ENCODE measurements around the gene KMT2E. TPM values are rescaled to one million over a fixed set of nuclear protein-coding genes. Genes with fewer than 3 reads are reported as not detected.

The KMT2E gene
- total RNA-seq, 1 experiment from 2014 or later: 68.1 TPM

- no peaks in the 10 kb centered on the region for H3K27me3 ChIP-seq (ENCODE audit: insufficient read depth, low read depth)
- ChIA-PET POLR2A (ENCODE audit: unreplicated experiment) (interaction anchor here (0.6 kb wide), 1 partner anchor 96 kb away, joined by 4 read pairs; no protein-coding TSS in a partner anchor), CTCF (no interaction called here)
- no peaks in the 10 kb centered on the region for H3K9me3 ChIP-seq (ENCODE audit: insufficient read depth, low read depth)
- no TSS peak for BruUV-seq (replicated peaks)
- no peak overlapping the region for H3K27ac ChIP-seq
- peaks cover 35% of the 10 kb centered on the region for H3K36me3 ChIP-seq (ENCODE audit: low read depth)
- no peak for TF ChIP-seq EZH2 (IDR thresholded peaks at IDR 0.05; ENCODE audit: low read depth)
- TF ChIP-seq CTCF (conservative IDR thresholded peaks at IDR 0.05): no peak
- peaks cover 11% of the 10 kb centered on the region for H3F3A ChIP-seq (ENCODE audit: insufficient read depth, low read depth)
- peaks cover 13% of the 10 kb centered on the region; the same call in 1 of the 2 replicates for H4K20me1 ChIP-seq (ENCODE audit: insufficient read depth)
- no peak overlapping the region for H2AFZ ChIP-seq
- H3K4me1 ChIP-seq (replicated peaks; ENCODE audit: insufficient read depth): no peaks in the 10 kb centered on the region
- H3K4me3 ChIP-seq: no peak overlapping the region
- peaks cover 4% of the 10 kb centered on the region; the same call in 1 of the 2 replicates for H3K79me2 ChIP-seq (ENCODE audit: low read depth)
- no peaks in the 10 kb centered on the region for H3K9me2 ChIP-seq (ENCODE audit: insufficient read depth)
- intact Hi-C loops (cut with micrococcal nuclease; ENCODE audit: unreplicated experiment): no loop called here
- DNase-seq: no peak
- H3K4me2 ChIP-seq: no peak overlapping the region
These were observed 59.1 kb downstream of the KMT2E start for GRCh38 chr7:105073143-105073542.

- H3K79me2 ChIP-seq (ENCODE audit: low read depth): no peaks in the 10 kb centered on the region
- no peaks in the 10 kb centered on the region for H3K9me3 ChIP-seq (ENCODE audit: insufficient read depth, low read depth)
- ChIA-PET CTCF (interaction anchor here (0.6 kb wide), 1 partner anchor 489 kb away, joined by 6 read pairs; no protein-coding TSS in a partner anchor), POLR2A (ENCODE audit: unreplicated experiment) (no interaction called here)
- no TSS peak for BruUV-seq (replicated peaks)
- no peak for DNase-seq
- intact Hi-C loops (cut with micrococcal nuclease; ENCODE audit: unreplicated experiment): no loop called here
- H2AFZ ChIP-seq: no peak overlapping the region
- no peaks in the 10 kb centered on the region for H3K9me2 ChIP-seq (ENCODE audit: insufficient read depth)
- no peaks in the 10 kb centered on the region for H3K4me1 ChIP-seq (replicated peaks; ENCODE audit: insufficient read depth)
- H3K4me2 ChIP-seq: no peak overlapping the region
- H3K27ac ChIP-seq: no peak overlapping the region
- H3F3A ChIP-seq (ENCODE audit: insufficient read depth, low read depth): peaks cover 14% of the 10 kb centered on the region
- no peaks in the 10 kb centered on the region for H3K27me3 ChIP-seq (ENCODE audit: insufficient read depth, low read depth)
- no peak overlapping the region for H3K4me3 ChIP-seq
- H3K36me3 ChIP-seq (ENCODE audit: low read depth): peaks cover 35% of the 10 kb centered on the region
- TF ChIP-seq CTCF (conservative IDR thresholded peaks at IDR 0.05) (no peak), EZH2 (IDR thresholded peaks at IDR 0.05; ENCODE audit: low read depth) (no peak)
- no peaks in the 10 kb centered on the region; the same call in 1 of the 2 replicates for H4K20me1 ChIP-seq (ENCODE audit: insufficient read depth)
These were observed 65.3 kb downstream of the KMT2E start for GRCh38 chr7:105079348-105079747.

- Histone ChIP-seq H3K4me1 (replicated peaks; ENCODE audit: insufficient read depth) (no peaks in the 10 kb centered on the region), H3K27me3 (ENCODE audit: insufficient read depth, low read depth) (no peaks in the 10 kb centered on the region), H3K27ac (no peak overlapping the region), H2AFZ (no peak overlapping the region), H3K9me3 (ENCODE audit: insufficient read depth, low read depth) (no peaks in the 10 kb centered on the region), H3K4me3 (no peak overlapping the region), H3K36me3 (ENCODE audit: low read depth) (peaks cover 34% of the 10 kb centered on the region), H3K4me2 (no peak overlapping the region), H3K79me2 (ENCODE audit: low read depth) (no peaks in the 10 kb centered on the region), H3F3A (ENCODE audit: insufficient read depth, low read depth) (peaks cover 22% of the 10 kb centered on the region), H4K20me1 (ENCODE audit: insufficient read depth) (peaks cover 12% of the 10 kb centered on the region), H3K9me2 (ENCODE audit: insufficient read depth) (no peaks in the 10 kb centered on the region)
- TF ChIP-seq CTCF (conservative IDR thresholded peaks at IDR 0.05): no peak
- TF ChIP-seq EZH2 (IDR thresholded peaks at IDR 0.05; ENCODE audit: low read depth): no peak
- DNase-seq: no peak
- no TSS peak for BruUV-seq (replicated peaks)
- ChIA-PET POLR2A (ENCODE audit: unreplicated experiment) (no interaction called here), CTCF (no interaction called here)
- intact Hi-C loops (cut with micrococcal nuclease; ENCODE audit: unreplicated experiment): no loop called here
These were observed 70.6 kb downstream of the KMT2E start for GRCh38 chr7:105084581-105084980.

Data from PC-9 (cell line).